NCI-H2107 treated with DMSO at 0.1 percent for 48 hours (cell line): Measurements from ENCODE around the gene PCARE.
"Not testable (repeated sequence)": the region's sequence is repeated elsewhere in the genome, so short reads cannot be mapped to it uniquely, and the experiment has no call there.

Experiments
- DNase-seq: peaks from one replicate; lab custom pipeline; 2025; ENCODE audit not compliant: unreplicated experiment; lab: John Stamatoyannopoulos, UW

Gene PCARE

DNA sequence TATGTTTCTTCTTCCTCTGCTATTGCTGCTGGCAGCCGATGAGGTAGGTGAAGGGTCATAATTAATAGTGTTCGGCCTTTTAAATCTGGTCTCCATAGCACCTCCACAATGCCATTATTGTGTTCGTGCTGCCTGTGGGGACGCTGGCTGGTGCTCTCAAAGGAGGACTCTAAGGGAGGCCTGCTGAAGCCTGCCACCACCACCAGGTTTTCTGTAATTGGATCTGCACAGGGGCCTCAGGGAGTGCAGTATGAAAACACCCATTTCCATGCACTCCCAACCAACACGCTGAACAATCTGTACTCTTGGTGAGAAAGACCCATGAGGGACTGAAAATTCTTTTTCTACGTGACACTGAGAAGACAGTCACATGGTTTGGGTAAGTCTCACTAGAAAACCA is 23.2 kb upstream of the PCARE start:
- DNase-seq = no peak

DNA sequence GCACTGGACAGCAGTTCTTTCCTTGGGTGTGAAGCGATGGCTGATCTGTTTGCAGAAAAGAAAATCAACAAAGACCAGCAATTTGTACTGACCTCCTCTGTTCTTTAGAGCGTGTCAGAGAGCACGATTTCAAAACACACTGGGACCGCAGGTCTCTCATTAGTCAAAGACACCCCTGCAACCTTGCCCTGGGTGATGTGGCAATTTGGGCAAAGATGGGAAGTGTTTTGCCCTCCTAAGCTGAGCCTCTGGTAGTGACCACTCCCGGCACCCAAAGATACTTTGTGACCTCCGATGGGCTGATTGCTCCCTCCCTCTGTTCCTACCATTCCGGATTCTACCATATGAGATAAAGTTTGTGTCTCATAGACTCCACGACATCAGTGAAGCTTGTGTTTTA is 22.6 kb upstream of the PCARE start:
- DNase-seq = no peak

DNA sequence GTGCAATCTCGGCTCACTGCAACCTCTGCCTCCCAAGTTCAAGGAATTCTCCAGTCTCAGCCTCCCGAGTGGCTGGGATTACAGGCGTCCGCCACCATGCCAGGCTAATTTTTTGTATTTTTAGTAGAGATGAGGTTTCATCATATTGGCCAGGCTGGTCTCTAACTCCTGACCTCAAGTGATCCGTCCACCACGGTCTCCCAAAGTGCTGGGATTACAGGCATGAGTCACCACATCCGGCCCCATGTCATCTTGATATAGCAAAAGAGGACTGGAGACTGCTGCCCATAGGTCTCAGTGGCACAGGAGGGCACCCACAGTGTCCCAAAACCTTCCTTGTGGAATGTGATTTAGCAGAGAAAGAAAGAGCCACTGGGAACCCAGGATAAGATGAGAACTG is 16.0 kb upstream of the PCARE start:
- not testable (repeated sequence) for DNase-seq

DNA sequence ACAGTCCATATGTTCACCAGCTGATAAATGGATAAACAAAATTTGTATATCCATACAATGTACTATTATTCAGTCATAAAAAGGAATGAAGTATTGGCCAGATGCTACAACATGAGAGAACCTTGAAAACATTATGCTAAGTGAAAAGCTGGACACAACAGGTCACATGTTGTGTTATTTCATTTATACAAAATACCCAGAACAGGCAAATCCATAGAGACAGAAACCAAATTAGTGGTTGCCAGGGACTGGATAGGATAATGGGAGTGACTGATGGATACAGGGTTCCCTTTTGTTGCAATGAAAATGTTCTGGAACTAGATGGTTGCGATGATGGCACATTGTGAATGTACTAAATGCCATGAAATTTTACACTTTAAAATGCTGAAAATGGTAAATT is 10.2 kb upstream of the PCARE start:
- DNase-seq = no peak

DNA sequence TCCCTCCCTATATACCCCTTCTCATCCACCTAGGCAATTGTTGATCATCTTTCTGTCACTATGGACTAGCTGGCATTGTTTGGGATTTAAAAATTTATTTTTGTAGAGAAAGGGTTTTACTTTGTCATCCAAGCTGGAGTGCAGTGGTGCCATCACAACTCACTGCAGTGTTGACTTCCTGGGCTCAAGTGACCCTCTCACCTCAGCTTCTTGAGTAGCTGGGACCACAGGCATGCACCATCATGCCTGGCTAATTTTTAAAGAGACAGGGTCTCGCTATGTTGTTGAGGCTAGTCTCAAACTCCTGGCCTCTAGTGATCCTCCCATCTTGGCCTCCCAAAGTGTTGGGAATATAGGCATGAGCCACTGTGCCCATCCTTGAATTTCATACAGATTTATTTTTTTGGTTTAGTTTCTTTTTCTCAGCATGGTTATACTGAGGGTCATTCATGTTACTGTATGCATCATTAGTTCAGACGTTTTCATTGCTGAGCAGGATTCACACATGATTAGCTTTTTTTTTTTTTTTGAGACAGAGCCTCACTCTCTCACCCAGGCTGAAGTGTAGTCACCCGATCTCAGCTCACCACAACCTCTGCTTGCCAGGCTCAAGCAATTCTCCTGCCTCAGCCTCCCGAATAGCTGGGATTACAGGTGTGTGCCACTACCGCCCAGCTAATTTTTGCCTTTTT is 8.6 kb upstream of the PCARE start:
- no peak for DNase-seq

DNA sequence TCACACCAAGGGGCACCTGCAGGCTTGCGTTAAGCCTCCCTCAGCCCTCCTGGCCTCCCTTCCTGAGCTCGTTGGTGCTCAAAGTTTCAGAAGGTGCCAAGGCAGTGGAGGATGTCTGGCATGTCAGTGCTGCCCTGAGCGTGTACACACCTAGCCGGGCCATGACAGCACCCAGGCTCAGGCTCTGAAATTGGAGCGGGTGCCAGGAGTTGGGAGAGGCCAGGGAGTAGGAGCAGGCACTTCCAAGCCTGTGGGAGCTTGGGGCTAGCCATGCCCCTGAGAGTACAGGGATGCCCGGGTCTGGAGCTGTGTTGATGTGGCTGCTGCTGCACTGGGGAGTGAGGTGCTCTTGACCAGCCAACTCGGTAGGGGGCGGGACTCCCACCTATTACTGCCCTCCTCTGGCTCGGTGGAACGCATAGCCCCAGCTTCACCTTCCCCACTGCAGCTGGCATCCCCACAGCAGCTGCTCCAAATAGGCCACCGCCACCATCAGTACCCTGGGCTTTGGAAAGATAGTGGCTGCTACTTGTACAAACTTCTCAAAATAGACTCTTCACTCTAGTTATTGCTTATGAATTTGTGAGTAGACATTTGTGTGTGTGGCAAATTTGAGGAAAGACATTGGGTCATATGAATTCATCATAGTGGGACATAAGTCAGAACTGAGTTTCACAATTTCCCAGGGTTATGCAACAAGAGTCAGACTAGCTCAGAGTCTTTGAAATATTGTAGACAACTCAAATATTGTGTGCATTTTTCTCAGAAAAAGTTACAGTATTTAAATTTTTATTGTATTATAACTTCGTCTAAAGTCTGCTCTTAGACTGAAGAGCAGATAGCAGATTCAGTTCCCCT is 6.8 kb upstream of the PCARE start:
- DNase-seq = no peak

DNA sequence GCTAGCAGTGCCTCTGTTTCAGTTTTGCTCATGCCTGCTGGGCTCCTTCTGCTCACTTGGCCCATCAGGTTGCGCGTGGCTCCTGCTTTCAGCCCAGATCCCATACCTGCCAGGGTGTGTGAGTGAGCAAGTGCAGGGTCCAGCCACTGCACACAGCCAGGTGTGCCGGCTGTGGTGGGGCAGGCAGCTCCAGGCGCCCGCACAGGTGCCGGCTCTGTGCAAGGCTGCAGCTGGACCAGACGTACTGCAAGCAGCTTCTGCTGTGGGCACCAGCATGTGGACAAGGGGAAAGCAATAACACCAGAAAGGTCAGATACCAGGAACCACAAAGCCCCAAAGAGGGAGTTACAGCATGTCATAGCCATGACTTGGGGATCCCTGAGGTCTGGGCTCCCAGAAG is 5.6 kb upstream of the PCARE start:
- DNase-seq = no peak

DNA sequence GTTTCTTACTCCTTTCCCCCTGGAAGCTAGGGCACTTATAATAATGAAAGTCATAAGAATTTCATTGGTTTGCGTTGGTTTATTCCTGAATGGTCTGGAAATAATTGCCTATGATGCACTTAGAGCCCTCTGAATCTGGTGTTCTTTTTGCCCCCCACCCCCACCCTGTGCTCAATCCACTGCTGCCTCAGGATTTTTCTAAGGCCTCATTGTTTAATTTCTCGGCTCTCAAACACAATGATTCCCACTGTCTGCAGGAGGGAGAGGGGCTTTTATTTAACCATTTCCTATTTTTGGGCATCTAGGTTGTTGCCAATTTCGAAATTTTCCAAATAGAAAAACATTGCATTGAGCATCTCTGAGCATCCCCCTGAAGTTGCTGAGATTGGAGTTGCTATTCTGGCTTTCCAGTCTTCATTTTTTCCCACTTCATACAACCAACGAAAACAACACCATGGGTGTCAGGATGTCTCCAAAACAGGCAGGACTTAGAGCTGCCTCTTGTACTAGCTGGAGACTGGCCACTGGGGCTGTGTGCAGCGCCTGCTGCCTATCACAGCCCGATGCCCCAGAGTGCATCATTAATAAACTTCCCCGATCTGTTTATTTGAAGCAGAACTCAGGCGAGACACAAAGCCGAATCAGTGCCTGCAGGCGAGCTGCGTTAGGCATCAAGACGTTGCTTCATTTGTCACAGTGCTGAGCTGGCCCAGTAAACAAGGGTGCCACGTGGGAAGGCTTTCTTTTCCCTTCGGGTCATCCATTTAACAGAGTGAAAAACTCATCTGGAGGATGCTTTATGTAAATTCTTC is 1.8 kb upstream of the PCARE start:
- DNase-seq = no peak

DNA sequence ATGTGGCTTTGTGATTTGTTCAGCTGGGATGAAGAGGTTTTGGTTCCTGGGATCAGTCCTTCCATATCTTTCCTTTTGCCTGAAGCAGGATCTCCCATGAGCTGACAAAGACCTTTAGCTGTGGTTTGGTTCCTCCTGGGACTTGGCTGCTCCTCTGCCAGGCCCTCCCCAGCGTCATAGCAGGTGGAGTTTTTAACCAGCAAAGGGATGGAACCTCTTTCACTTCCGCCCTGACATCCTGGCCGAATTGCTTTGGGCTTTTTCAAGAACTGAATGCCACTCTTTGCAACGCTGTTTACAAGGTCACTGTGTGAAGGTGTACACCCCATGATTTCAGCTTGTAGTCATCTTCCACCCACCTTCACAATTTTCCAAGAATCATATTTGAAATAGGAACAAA is 390 bp downstream of the PCARE start:
- DNase-seq = no peak

DNA sequence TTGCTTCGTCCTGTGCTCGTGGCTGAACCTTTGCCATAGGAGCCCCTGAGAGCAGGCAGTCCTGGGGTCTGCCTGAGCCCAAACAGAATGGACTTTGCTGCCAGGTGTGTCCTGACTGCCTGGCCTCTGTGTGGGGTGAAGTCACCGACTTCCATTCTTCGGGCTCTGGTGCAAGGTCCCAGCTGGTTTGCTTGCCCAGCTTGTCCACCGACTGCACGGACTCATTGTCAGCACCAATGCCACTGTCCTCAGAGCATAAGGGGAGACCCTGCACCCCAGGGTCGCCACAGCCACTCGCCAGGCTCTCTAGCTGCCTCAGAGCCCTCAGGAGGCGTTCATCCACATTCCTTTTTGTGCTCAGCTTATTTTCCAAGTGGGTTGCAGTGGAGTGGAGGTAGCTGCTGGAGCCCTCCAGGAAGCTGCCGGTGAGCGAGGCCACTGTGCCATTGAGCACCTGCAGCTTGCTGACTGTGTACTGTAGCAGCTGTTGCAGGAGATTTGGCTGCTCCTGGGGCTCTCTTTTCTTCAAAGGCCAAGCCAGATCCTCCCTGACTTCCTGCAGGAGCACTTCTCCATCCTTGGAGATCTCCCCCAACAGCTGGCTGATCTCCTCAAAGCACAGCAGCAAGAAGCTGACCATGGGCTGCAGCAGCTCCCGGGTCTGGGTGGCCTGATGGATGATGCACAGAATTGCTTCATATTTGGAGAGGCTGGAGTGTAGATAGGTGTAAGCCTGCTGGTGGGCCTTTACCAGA is 1.2 kb downstream of the PCARE start:
- DNase-seq = no peak

DNA sequence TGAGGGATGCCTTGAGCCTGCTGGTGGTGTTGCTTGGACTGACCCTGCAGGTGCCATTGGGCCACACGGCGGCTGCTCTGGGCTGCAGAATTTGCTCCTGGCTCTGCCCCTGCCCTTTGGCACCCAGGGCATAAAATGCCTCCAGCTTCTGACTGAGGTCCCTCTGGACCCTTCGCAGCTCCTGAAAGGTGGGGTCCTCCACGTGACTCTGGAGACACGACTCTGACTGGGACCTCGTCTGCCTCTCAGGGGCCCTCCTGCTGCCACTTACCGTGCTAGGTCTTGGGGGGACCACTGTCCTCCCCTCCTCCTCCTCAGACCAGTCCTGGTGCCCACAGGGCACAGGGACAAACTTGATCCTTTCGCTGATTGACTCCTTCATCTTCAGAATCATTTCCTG is 2.1 kb downstream of the PCARE start:
- DNase-seq = no peak

DNA sequence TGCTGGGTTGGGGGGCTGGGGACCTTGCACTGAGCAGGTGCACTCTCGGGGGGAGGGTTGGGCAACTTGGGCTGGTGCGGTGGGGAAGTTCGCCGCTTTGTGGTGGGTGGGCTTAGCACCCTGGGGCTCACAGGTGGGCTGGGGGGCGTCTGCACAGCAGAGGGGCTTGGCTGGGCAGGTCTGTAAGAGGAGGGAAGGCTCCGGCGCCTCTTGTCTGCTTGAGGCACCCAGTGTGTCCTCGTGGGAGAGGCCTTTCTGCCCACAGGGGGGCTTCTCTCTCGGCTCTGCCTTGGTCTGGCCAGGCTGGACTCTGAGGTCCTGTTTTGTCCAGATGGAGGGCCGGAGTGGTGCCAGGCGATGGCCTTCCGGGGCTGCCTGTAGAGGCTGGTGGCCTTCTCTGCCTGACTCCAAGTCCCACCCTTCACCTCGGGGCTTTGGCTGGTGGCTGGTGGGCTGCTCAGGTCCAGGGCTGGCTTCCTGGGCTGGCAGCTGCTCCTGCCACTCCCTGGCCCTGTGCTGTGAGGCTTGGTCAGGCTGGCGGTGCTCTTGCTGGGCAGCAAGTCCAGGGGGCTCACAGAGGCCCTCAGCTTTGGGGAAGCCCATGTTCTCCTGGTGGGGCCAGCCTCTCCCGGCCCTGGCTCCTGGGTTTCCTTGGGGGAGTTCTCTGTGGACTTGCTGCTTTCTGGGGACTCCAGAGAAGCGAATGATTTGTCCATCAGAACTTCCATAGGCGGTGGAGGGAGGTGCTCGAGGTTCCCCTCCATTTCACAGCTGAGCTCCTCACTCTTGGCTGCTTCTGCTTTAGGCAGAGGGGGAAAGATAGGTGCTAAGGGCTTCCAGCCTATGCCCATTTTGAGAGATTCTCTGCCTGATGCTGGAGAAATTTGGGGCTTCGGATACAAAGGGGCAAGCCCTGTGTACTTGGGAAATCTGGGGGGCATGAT is 3.0 kb downstream of the PCARE start:
- no peak for DNase-seq

DNA sequence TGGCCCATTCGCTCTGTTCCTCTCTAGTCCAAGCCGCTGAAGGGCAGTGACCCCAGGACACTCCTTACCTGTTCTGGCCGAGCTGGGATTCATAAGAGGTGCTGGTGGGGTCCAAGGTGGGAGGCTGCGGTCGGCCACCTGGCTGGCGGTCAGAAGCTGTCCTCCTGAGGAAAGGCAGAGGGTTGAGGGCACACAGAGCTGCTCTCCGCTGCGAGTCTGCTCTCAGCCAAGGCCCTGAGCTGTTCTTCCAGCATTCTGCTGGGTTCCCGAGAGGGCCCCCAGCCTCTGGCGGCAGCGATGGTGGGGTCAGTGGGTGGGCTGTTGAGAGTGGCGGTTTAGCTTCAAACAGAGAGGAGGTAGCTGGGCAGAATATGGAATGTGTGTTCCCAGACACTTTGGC is 3.8 kb downstream of the PCARE start:
- no peak for DNase-seq

DNA sequence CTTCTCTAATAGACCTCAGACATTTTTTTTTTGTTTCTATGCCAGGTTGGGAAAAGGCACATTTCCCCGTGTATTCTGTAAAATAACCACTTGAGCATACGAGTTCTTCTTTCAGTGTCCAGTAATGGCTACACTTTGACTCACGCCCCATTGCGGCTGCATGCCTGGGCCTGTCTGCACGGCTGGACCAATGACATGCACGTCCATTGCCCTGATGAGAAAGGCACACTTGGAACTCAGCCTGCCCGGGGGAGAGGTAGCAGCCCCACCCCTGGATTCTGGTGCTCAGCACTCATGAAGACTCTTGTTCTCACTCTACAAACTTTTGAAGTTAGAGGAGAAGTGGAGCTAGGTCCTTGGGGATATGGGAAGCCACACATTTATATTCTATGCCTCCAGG is 5.8 kb downstream of the PCARE start:
- DNase-seq = no peak

DNA sequence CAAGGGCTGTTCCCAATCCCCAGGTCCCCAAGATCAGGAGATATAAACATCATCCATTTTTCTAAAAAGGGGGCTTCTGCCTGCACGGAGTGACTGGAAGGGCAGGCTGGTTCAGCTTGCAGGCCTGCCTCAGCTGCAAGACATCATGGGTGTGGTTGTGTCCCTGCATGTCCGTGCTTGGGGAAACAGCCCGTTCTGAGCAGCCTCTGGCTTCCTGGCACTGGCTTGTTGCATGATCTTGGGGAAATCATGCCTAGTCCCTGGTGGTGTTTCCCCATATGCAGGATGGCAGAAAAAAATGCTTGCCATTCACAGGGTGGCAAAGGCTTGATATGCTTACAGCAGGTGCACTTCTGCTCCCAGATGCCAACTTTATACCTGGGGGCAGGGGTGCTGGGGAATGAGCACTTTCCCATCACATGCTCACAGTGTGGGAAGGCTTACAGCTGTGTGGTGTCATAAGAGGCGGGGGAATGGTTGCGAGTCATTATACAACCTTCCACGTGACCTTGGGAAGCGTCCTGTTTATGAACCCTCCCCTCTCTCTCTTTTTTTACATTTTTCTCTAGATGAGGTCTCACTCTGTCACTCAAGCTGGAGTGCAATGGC is 7.2 kb downstream of the PCARE start:
- DNase-seq = no peak

DNA sequence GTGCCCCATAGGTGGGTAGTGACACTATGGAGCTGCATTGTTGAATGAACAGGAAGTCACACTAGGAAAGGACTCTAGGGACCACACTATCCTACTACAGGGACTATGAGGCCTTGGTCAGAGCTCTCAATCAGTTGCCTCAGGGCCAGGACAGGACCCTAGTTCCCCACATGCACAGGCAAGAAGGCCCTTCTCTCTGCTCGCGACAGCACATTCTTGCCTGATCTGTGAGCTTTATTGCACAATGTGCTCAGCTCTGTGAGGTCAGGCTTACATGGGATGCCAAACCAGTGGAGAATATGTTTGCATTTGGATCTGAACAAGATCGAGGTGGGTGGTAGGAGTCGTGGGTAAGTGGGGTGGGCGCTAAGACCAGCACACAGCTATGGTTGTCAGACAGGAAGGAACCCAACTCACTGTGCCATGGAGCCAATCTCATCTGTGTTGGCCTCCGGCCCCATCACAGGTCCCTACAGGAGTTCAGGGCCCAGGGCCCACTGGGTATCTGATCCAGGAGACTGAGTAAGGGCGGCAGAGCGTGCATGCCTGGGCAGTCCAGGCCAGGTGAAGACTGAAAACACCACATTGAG is 8.0 kb downstream of the PCARE start:
- DNase-seq = no peak

DNA sequence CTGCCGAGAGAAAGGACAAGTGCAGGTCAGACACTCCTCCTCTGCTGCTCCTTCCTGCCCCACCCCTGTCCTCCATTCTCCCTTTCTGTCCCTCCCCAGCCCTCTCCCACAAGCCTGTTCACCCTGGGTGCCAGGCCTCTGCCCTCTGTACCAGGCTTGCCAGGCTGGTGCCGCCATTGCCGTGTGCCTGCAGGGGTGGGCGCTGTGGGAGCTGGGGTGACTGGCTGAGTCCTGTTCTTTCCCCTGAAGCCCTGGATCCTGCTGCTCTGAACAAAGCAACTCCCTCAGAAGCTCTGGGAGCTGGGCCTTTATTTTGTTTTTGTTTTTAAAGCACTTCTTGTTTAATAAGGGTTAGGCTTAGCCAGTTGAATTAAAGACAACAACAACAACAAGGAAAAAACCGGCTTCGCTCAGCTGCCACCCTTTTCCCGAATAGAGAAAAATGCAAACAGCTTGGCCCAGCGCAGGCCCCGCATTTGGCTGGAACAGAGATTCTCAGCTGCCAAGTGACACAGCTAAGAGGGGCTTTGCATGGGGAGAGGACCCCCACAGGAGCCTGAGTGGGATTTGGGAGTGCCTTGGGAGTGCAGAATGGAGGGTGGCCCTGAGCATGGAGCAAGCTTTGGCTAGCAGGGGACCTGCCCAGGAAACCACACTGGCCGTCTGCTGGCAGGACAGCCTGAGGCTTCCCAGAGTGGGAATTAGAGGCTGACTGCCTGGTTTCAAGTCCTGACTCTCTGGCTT is 9.1 kb downstream of the PCARE start:
- no peak for DNase-seq

DNA sequence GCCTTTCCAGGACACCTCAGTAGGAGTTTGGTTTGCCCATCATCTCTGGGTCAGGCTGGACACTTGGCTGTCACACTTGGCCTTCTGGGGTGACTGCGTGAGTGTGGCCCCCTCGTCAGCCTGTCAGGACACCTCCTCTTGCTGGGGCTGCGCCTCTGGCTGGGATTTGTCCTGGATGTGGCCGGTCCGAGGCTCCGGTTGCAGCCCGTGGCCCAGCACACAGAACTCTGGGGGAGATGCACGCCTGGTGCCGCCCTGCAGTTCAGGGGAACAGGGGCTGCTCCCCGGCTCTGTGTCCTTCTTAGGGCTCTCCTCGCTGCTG is 9.6 kb downstream of the PCARE start:
- DNase-seq = no peak

DNA sequence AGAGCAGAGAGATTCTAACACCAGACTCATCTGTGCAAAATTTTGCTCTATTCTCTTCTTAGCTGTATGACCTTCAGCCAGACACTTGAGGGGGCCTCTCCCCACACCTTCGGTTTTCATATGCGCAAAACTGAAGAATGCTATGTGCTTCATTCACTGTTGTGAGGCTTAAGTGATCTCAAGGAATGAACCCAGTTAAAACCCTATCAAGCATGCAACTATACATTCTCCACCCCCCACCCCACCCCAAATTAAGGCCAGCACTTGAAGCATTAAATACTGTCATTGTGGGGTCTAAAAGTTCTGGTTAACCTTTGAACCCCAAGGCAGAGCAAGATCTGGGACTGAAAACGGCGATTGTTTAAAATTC is 10.0 kb downstream of the PCARE start:
- DNase-seq = no peak
